ENCODE measurements around the gene STAG2. TPM values are rescaled to one million over a fixed set of nuclear protein-coding genes. Genes with fewer than 3 reads are reported as not detected.
"Not testable (repeated sequence)": the region's sequence is repeated elsewhere in the genome, so short reads cannot be mapped to it uniquely, and the experiment has no call there.

The STAG2 gene
- total and polyA plus RNA-seq, 2 of the 13 experiments (the other 11 are each of a cell fraction or from before 2014, with no cell fraction given): 21.0 to 50.8 TPM

GRCh38 chrX:124042042-124042441 is 80.5 kb downstream of the STAG2 start (continued):
- no peak for TF ChIP-seq AFF4 (CRISPR knock-in tag; IDR thresholded peaks at IDR 0.05)
- no peak for TF ChIP-seq KDM2A (CRISPR knock-in tag; IDR thresholded peaks at IDR 0.05; ENCODE audit: borderline replicate concordance, low read depth)
- no peak for TF ChIP-seq ZNF510 (CRISPR knock-in tag; IDR thresholded peaks at IDR 0.05; ENCODE audit: low read depth)

GRCh38 chrX:124045109-124045508 is 83.6 kb downstream of the STAG2 start:
- 97% methylated on average over 4 of the region's 4 CpGs for WGBS (ENCODE audit: low lambda C conversion rate)
- Histone ChIP-seq H3K79me2 (ENCODE audit: insufficient read depth, low read length) (no peaks in the 10 kb centered on the region), H3K36me3 (replicated peaks in 1 of 2; ENCODE audit: control insufficient read depth in 1 of 2, insufficient read depth in 2 of 2, low read length in 2 of 2) (peaks cover 1 to 16% of the 10 kb centered on the region in 2 experiments; a peak in 2 of 5 replicates), H3K9ac (ENCODE audit: insufficient read depth, low read depth, low read length) (no peak overlapping the region), H3K9me3 (ENCODE audit: low read length) (no peaks in the 10 kb centered on the region), H3K4me1 (ENCODE audit: insufficient read depth, low read length) (no peaks in the 10 kb centered on the region), H3K4me2 (ENCODE audit: low read depth, low read length) (no peak overlapping the region), H3K27me3 (ENCODE audit: control insufficient read depth in 1 of 2, insufficient read depth in 2 of 2, low read length in 2 of 2) (no peaks in the 10 kb centered on the region), H4K20me1 (ENCODE audit: insufficient read depth, low read length) (no peaks in the 10 kb centered on the region), H2AFZ (ENCODE audit: low read length) (no peak overlapping the region), H3K27ac (ENCODE audit: extremely low read length, insufficient read depth, low read length) (no peak overlapping the region), H3K4me3 (replicated peaks in 1 of 3; ENCODE audit: insufficient read depth in 1 of 3, low read depth in 2 of 3, low read length in 3 of 3) (no peak overlapping the region)
- in situ Hi-C loops (cut with HindIII; ENCODE audit: extremely low pct_ligation_motif_present, low pct_unique_long_range_greater_than_20kb) (no loop called here), intact Hi-C loops (cut with micrococcal nuclease; ENCODE audit: unreplicated experiment) (no loop called here)
- CTCF ChIA-PET (ENCODE audit: low intra/inter-chr PET ratio, low total read pairs): no interaction called here
- ATAC-seq (no peak), DNase-seq (ENCODE audit: low spot score) (no peak), FAIRE-seq (no peak)
- POLR2A ChIA-PET: no interaction called here
- BruUV-seq (replicated peaks): no TSS peak
- TF ChIP-seq ZBTB7B (CRISPR knock-in tag; IDR thresholded peaks at IDR 0.05): no peak
- no peak for TF ChIP-seq ZNF75D (CRISPR knock-in tag; IDR thresholded peaks at IDR 0.05; ENCODE audit: borderline replicate concordance)
- TF ChIP-seq GPN1 (CRISPR knock-in tag; IDR thresholded peaks at IDR 0.05; ENCODE audit: borderline replicate concordance): no peak
- no peak for TF ChIP-seq NBN (conservative IDR thresholded peaks at IDR 0.05)

GRCh38 chrX:124084417-124084816 is 122.9 kb downstream of the STAG2 start:
- in situ Hi-C loops (cut with HindIII; ENCODE audit: extremely low pct_ligation_motif_present, low pct_unique_long_range_greater_than_20kb); H3K9me3 ChIP-seq (ENCODE audit: low read length); POLR2A ChIA-PET; H3K79me2 ChIP-seq (ENCODE audit: insufficient read depth, low read length); DNase-seq (ENCODE audit: low spot score); H2AFZ ChIP-seq (ENCODE audit: low read length); ATAC-seq; H3K27me3 ChIP-seq (ENCODE audit: control insufficient read depth in 1 of 2, insufficient read depth in 2 of 2, low read length in 2 of 2); H4K20me1 ChIP-seq (ENCODE audit: insufficient read depth, low read length); BruUV-seq (replicated peaks); H3K4me3 ChIP-seq (replicated peaks in 1 of 3; ENCODE audit: insufficient read depth in 1 of 3, low read depth in 2 of 3, low read length in 3 of 3); H3K4me2 ChIP-seq (ENCODE audit: low read depth, low read length); H3K9ac ChIP-seq (ENCODE audit: insufficient read depth, low read depth, low read length); intact Hi-C loops (cut with micrococcal nuclease; ENCODE audit: unreplicated experiment); H3K27ac ChIP-seq (ENCODE audit: extremely low read length, insufficient read depth, low read length); CTCF ChIA-PET (ENCODE audit: low intra/inter-chr PET ratio, low total read pairs); H3K4me1 ChIP-seq (ENCODE audit: insufficient read depth, low read length); FAIRE-seq: not testable (repeated sequence)
- WGBS (ENCODE audit: low lambda C conversion rate): 96% methylated on average over 5 of the region's 6 CpGs
- H3K36me3 ChIP-seq (replicated peaks in 1 of 2; ENCODE audit: control insufficient read depth in 1 of 2, insufficient read depth in 2 of 2, low read length in 2 of 2): peaks cover 0 to 31% of the 10 kb centered on the region in 2 experiments; a peak in 2 of 5 replicates

Measured in HepG2 (cell line).